Gastrocnemius medialis (tissue), 4 donors: ENCODE data around the gene RASGRP2. TPM values are rescaled to one million over a fixed set of nuclear protein-coding genes. Genes with fewer than 3 reads are reported as not detected.
A peak's percentile ranks its signal among the peaks of the same experiment; 100 is the strongest.

Source experiments
- ATAC-seq, 2 donors: fragments of 150-250 bp; one replicate each; pipeline ENCODE4 v1.9.1; 2016
- DNase-seq, 2 donors: peaks; one replicate each; pipeline ENCODE4 v3.0.0-alpha.2; 2019
- H3K27ac ChIP-seq, 4 donors: fragments of 200-600 bp; sonication (generic); 1 replicate in 1 of 4; 2 replicates in 3 of 4; pipeline ENCODE4 v1.5.1; 2016 to 2018; ENCODE audit warnings: mild to moderate bottlenecking in 2 of 4, moderate library complexity in 1 of 4
- H3K27me3 ChIP-seq, 3 donors: fragments of 200-600 bp; sonication (generic) in 2 of 3; 1 replicate in 1 of 3; 2 replicates in 2 of 3; pipeline versions ENCODE4 v1.5.1 to v1.6.0; 2016 to 2019; ENCODE audit warnings: mild to moderate bottlenecking in 1 of 3, moderate library complexity in 1 of 3
- H3K36me3 ChIP-seq, 2 donors: fragments of 200-600 bp; sonication (generic) in 1 of 2; one replicate each; pipeline ENCODE4 v1.5.1; 2017 to 2018
- H3K4me1 ChIP-seq, 2 donors: fragments of 200-600 bp; sonication (generic) in 1 of 2; one replicate each; pipeline ENCODE4 v1.5.1; 2016 to 2017; ENCODE audit warnings: mild to moderate bottlenecking in 2 of 2
- H3K4me3 ChIP-seq, 4 donors: fragments of 200-600 bp; sonication (generic) in 3 of 4; 1 replicate in 1 of 4; 2 replicates in 3 of 4; pipeline ENCODE4 v1.5.1; 2016 to 2019; ENCODE audit warnings: mild to moderate bottlenecking in 2 of 4
- H3K9me3 ChIP-seq, 3 donors: fragments of 200-600 bp; sonication (generic) in 2 of 3; 1 replicate in 1 of 3; 2 replicates in 2 of 3; pipeline ENCODE4 v1.5.1; 2016 to 2019
- CTCF ChIP-seq, 5 experiments: fragments of 450-650 bp in 3 of 5; fragments of 200-600 bp in 2 of 5; sonication (generic) in 2 of 5; IDR thresholded peaks in 4 of 5; conservative IDR thresholded peaks in 1 of 5; 1 replicate in 4 of 5; 2 replicates in 1 of 5; pipeline ENCODE4 v1.5.1; 2016 to 2019; ENCODE audit warnings: antibody characterized with exemption in 5 of 5, mild to moderate bottlenecking in 3 of 5, moderate library complexity in 3 of 5
- POLR2A ChIP-seq, 2 donors: fragments of 450-650 bp; IDR thresholded peaks; one replicate each; pipeline ENCODE4 v1.6.1; 2017; ENCODE audit warnings: antibody characterized with exemption in 2 of 2, mild to moderate bottlenecking in 2 of 2, moderate library complexity in 2 of 2
- in situ Hi-C, 4 donors: fragments of 200-750 bp; cut with MboI; loops; one replicate each; pipeline versions ENCODE4 v1.15.0 to v1.8.0; 2017; ENCODE audit warnings: low sequenced_read_pairs in 4 of 4
- intact Hi-C: fragments of 100-400 bp; cut with DNase I; formaldehyde crosslinking; loops from one replicate; pipeline ENCODE4 v1.15.1; 2023; ENCODE audit warnings: low total_unique reads
- total RNA-seq, 4 donors: library from RNA; depleted of rRNA; stranded (reverse); fragments of >200 nt; gene quantifications; one replicate each; pipeline versions ENCODE4 v1.1.0 to v1.2.3, GENCODE V29; 2016

The RASGRP2 gene
- total RNA-seq, 4 donors from 2014 or later: 2.9 to 10.9 (median 7.1) TPM

GRCh38 chr11:64747961-64748665 is 4.2 kb upstream of the RASGRP2 start:
- peak overlapping the region in 3 of 4 donors; percentile 16 to 99 (median 29) for H3K27ac ChIP-seq
- DNase-seq: peak in 1 of 2 donors; percentile 10

GRCh38 chr11:64746486-64746885 is 2.5 kb upstream of the RASGRP2 start:
- TF ChIP-seq CTCF (IDR thresholded peaks at IDR 0.05 in 4 of 5, conservative IDR thresholded peaks at IDR 0.05 in 1 of 5): no peak
- TF ChIP-seq POLR2A (IDR thresholded peaks at IDR 0.05): no peak
- DNase-seq (peak in 1 of 2 donors; percentile 69), ATAC-seq (peak in 1 of 2 donors; percentile 11)
- Histone ChIP-seq H3K9me3 (no peaks in the 10 kb centered on the region), H3K4me1 (peaks cover 19 to 32% of the 10 kb centered on the region in 2 donors), H3K36me3 (peaks cover 0 to 18% of the 10 kb centered on the region in 2 donors), H3K27me3 (no peaks in the 10 kb centered on the region), H3K27ac (peak overlapping the region; percentile 80 to 99 (median 88)), H3K4me3 (peak overlapping the region; percentile 42 to 72 (median 68))
- intact Hi-C loops: no loop called here
- in situ Hi-C loops: no loop called here

More at GRCh38 chr11:64747961-64748665, 4.2 kb upstream of the RASGRP2 start:
- intact Hi-C loops (no loop called here), in situ Hi-C loops (no loop called here)
- TF ChIP-seq POLR2A (IDR thresholded peaks at IDR 0.05): no peak
- TF ChIP-seq CTCF (IDR thresholded peaks at IDR 0.05 in 4 of 5, conservative IDR thresholded peaks at IDR 0.05 in 1 of 5): no peak
- Histone ChIP-seq H3K4me3 (no peak overlapping the region), H3K36me3 (peaks cover 0 to 34% of the 10 kb centered on the region in 2 donors), H3K4me1 (peaks cover 15 to 35% of the 10 kb centered on the region in 2 donors), H3K9me3 (no peaks in the 10 kb centered on the region), H3K27me3 (no peaks in the 10 kb centered on the region)
- ATAC-seq: no peak

- Histone ChIP-seq H3K27me3 (no peaks in the 10 kb centered on the region), H3K9me3 (no peaks in the 10 kb centered on the region), H3K4me3 (peak overlapping the region; percentile 42 to 72 (median 68)), H3K36me3 (peaks cover 0 to 10% of the 10 kb centered on the region in 2 donors), H3K4me1 (peaks cover 19 to 32% of the 10 kb centered on the region in 2 donors), H3K27ac (peak overlapping the region; percentile 80 to 99 (median 88))
- intact Hi-C loops (no loop called here), in situ Hi-C loops (no loop called here)
- ATAC-seq (peak; percentile 17 to 19), DNase-seq (peak; percentile 62 to 88)
- TF ChIP-seq POLR2A (IDR thresholded peaks at IDR 0.05) (peak; percentile 73 to 74), CTCF (IDR thresholded peaks at IDR 0.05 in 4 of 5, conservative IDR thresholded peaks at IDR 0.05 in 1 of 5) (no peak)
Observed at GRCh38 chr11:64745521-64746328, 1.8 kb upstream of the RASGRP2 start.

GRCh38 chr11:64745189-64745520 is 1.2 kb upstream of the RASGRP2 start:
- Histone ChIP-seq H3K27me3 (no peaks in the 10 kb centered on the region), H3K4me1 (peaks cover 19 to 32% of the 10 kb centered on the region in 2 donors), H3K27ac (peak overlapping the region; percentile 80 to 99 (median 88)), H3K9me3 (no peaks in the 10 kb centered on the region), H3K4me3 (peak overlapping the region; percentile 42 to 72 (median 68)), H3K36me3 (peaks cover 0 to 4% of the 10 kb centered on the region in 2 donors)
- DNase-seq (peak; percentile 54 to 71), ATAC-seq (peak; percentile 3 to 14)
- in situ Hi-C loops: no loop called here
- TF ChIP-seq CTCF (IDR thresholded peaks at IDR 0.05 in 4 of 5, conservative IDR thresholded peaks at IDR 0.05 in 1 of 5) (no peak), POLR2A (IDR thresholded peaks at IDR 0.05) (no peak)
- intact Hi-C loops: no loop called here
